GM19372 (cell line): ENCODE results near the gene LIF.
"Not testable (repeated sequence)": the region's sequence is repeated elsewhere in the genome, so short reads cannot be mapped to it uniquely, and the experiment has no call there.

ENCODE experiments used
- ATAC-seq: cut with Tn5 transposase; IDR thresholded peaks from one replicate; pipeline ENCODE4 v1.9.1; 2021; ENCODE audit warnings: mild to moderate bottlenecking, low read depth, moderate library complexity; ENCODE audit not compliant: unreplicated experiment

LIF gene

DNA sequence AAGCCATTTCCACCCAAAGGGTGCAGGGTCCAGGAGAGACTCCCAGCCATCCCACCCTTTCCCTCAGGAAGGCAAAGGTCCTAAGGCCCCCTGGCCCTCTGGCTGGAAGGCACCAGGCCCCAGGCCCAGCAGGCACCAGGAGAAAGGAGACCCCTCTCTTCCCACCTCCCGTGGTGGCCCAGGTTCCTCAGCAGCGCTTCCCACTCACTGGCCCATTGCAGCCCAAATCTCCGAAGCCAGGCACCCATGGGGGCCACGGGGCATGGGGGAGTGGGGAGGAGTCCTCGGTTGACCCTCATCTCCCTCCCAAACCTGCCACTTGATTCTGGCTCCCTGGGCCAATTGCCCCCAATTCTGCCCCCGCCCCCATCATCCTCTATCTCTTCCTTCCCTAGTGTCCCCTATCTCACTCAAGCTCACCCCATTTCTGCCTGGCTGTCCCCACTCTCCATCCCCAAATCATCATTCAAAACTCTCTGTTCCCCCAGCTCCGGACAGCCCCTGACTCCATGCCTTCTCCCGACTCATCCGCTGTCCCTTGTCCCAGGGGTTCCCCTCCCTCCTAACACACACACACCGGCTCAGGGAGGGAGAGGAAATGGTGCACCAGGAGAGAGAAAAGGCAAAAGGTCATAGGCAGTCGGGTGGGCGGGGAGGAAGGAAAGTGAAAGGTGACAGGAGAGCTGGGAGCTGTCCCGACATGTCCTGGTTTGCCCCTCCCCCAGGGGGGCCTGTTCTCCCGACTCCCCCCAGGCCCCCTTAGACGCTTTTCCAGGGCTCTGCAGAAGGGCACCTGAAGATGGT lies 1.2 kb downstream of the LIF start:
- no peak for ATAC-seq

DNA sequence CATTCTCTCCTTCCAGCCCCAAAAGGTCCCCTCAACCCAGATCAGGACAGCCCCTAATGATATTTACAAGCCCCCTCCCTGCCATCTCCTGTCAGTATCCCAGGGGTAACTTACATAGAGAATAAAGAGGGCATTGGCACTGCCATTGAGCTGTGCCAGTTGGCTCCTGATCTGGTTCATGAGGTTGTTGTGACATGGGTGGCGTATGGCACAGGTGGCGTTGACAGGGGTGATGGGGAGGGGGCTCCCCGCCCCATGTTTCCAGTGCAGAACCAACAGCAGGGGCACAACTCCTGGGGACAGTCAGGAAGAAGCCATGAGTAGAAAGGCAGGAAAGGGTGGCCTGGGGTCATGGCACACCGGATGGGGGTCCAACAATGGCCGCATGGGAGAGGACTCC lies 1.9 kb downstream of the LIF start:
- no peak for ATAC-seq

DNA sequence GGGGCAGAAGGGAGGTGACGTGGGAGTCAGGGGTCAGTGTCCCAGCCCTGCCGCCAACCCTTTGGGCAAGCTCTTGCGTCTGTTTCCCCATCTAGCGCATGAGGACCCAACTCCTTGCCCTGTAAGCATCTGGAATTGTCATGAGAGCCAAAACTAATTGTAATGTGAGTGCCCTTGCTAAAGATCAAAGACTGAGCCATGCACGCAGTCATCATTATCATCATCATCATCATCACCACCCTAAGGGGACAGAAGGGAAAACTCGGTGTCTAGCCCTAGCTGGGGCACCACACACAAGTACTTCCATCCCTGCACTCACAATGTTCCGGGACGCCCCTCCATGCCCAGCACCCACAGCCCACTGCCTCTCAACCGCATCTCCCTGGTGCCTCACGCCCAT lies 2.5 kb downstream of the LIF start:
- ATAC-seq = no peak

DNA sequence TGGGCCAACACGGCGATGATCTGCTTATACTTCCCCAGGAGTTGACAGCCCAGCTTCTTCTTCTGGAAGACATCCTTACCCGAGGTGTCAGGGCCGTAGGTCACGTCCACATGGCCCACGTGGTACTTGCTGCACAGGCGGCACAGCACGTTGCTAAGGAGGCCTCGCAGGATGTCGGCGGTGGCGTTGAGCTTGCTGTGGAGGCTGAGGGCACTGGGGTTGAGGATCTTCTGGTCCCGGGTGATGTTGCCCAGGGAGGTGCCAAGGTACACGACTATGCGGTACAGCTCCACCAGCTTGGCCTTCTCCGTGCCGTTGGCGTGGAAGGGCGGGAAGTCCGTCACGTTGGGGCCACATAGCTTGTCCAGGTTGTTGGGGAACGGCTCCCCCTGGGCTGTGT lies 2.9 kb downstream of the LIF start:
- ATAC-seq = no peak

DNA sequence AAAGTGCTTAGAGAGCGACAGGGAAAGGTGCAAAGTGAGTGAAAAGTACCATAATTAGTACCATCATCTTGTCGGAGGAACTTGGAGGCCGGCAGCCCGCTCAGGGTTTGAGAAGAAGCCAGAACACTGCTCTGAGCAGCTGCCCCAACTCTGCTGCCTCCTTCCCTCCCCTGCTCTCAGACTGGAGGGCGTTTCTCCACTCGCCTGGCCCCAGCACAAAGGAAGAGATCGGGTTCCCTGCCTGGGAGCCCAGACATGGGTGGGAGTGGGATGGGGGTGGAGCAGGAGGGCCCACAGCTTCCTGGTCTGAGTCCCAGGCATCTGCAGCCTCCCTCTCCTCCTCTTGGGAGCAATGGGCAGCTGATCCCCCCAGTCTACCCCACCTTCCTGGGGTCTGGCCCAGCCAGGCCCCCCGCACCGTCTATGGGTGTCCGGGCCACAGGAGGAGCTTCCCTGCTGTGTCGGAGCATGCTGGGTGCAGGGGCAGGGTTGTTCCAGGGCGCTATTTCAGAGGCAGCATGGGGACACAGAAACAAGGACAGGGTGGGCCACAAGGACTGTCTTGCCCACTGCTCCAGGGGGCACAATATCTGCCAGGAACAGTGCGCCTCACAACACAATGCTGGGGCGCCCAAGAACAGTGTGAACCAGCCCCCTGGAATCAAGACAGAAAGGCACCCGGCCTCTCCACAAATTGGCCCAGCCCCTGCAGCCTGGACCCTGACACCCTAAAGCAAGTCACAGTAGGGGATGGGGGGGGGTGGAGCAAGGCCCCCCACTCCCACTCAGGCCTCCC lies 4.8 kb downstream of the LIF start:
- no peak for ATAC-seq

DNA sequence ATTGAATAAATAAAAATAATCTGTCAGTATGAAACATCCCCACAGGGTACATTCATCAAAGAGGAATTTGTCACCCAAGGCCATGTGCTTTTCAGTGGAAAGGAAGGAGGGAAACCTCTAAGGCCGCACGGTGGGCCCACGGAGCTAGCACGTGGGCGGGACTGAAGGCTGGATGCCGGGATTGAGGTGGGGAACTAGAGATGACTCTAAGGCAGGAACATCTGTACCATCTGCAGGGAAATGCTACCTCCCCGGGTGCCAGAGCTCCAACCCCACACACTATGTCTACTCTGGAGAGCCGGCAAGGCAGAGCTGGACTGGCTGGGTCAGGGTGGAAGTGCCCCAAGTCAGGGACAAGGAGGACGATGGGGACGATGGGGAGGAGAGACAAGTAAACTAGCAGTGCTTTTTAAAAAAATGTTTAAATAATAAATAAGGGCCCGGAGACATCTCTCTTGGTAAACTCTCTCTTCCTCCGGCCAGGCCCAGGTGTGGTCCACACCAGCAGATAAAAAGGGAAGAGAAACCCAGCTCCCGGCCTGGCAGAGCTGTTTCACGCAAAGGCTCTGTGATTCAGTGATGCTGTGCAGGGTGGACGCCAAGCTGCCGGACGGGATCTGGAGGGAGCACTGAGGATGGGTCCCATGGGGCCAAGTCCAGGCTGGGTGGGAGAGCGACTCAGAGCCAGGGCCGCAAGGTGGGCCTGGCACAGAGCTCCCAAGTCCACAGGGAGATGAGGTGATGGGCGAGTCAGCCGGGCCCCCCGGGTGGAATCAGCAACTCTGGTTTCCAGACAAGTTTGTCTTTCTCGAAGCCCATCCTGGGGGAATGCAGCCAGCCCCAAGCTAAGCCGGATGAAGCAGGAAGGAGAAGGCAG lies 5.8 kb downstream of the LIF start:
- ATAC-seq = no peak

DNA sequence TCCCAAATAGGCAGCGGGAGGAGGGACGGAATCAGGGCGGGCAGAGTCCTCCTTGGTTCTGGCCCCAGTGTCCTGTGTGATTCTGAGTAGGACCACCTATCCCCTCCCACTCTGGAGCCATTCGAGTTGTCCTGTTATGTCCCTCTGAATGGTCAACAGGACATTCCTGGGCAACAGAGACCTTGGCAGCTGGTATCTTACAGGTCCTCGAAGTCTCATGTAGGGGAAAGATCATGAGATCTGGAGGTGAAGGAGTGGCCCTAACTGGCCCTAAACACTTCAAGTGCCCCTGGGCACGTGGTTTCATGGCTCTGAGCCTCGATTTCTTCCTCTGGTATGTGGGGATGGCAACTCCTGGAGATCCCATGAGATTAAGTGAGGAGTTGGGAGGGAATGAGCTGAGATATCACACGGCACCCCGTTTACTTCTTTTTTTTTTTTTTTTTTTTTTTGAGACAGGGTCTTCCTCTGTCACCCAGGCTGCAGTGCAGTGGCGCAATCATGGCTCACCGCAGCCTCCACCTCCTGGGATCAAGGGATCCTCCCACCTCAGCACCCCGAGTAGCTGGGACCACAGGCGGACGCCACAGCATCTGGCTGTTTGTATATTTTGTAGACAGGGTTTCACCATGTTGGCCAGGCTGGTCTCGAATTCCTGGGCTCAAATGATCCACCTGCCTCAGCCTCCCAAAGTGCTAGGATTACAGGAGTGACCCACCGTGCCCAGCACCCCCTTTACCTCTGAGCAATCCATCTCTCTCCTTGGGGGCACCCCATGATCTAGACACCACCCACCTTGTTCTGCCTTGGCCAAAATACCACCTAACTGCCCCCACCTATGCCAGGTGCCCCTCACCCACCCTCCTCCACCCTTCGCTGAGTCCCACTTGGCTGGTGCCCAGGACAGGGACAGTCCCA lies 6.8 kb downstream of the LIF start:
- ATAC-seq = no peak

DNA sequence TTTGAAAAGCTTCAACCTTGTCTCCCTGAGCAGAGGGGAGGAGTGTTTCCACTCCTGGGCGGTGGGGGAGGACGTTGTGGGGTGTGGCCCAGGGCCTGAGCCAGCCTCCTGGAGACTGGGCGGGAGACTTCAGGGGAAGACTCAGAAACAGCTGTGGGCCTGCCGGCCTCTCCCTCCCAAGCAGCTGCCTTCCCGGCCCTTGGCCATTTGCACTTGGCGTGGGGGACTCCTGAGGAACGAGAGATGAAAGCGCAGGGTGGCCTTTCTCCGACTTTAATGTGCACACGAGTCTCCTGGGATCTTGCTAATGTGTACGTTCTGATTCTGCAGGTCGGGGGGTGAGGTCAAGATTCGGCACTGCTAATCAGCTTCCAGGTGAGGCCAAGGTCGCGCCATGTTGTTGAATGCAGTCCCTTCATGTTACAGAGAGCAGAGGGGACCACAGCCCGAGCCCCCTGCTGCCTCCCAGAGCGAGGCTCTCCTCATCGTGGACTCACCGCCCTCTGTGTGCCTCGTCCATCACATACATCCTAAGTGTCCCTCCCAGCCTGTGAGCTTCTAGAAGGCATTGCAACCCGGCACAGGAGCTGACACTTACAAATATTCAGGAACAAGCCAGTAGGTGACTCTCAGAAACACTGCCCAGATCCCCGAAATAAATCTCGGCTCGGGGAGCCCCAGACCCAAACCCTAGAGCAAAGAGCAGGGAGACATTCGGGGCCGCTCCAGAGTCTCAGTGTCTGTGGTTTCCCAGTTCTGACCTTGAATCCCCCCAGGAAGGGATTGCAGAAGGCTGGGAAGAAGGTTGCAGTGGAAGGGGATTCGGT lies 7.7 kb downstream of the LIF start:
- no peak for ATAC-seq

DNA sequence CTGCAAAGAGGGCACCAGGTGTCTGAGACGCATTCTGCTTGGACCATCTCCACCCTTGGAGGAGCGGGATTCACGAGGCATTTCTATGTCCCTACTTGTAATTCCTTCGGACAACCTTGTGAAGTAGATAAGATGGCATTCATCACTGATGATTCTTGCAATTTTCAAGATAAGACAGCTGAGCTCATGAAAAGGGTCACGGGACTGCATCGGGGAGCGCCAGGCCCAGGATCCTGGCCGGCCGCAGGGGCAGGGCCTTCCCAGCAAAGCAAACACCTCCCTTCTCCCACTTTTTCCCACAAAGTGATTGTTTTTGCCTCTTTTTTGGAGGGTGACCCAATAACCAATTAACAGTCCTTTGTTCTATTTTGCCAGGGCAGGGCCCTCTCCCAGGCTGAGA lies 8.4 kb downstream of the LIF start:
- ATAC-seq = no peak

DNA sequence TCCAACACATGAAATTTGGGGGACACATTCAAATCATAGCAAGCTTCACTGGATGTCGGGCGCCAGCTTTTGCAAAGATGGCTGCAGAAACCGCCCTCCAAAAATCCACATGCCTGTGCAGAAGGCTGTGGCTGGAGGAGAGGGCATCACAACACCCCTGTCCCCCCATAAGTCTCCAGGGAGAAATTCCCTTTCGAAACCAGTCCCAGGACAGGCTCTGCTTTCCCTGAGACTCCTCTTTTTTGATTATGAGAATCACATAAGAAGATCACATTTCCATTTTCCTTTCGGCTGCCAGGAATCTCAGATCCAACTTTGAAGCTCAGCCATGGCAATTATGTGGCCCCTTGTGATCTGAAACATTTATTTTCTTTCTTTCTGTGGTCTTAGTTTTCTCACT lies 9.7 kb downstream of the LIF start:
- no peak for ATAC-seq

DNA sequence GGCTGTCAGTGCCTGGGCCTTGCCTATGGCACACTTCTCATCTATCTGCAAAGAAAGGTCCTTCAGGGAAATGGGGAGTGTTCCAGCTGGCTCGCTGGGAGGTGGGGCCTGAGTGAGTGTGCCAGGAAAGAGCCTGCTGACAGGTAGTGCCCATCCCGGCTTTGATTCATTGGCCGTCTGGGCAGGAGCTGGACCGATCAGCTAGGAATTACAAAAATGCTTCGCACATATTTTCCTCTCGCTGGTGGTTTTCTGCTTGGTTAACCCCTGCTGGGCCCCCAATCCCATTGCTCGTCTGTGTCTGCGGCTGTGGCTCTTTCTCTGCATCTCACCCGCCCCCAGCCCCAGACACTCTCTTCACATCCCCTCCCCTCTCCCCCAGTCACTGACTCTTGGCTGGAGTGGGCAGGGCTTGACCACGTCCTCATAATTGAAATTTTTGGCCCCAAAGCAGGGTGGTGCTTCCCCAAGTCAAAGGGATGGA lies 10.8 kb downstream of the LIF start:
- no peak for ATAC-seq

DNA sequence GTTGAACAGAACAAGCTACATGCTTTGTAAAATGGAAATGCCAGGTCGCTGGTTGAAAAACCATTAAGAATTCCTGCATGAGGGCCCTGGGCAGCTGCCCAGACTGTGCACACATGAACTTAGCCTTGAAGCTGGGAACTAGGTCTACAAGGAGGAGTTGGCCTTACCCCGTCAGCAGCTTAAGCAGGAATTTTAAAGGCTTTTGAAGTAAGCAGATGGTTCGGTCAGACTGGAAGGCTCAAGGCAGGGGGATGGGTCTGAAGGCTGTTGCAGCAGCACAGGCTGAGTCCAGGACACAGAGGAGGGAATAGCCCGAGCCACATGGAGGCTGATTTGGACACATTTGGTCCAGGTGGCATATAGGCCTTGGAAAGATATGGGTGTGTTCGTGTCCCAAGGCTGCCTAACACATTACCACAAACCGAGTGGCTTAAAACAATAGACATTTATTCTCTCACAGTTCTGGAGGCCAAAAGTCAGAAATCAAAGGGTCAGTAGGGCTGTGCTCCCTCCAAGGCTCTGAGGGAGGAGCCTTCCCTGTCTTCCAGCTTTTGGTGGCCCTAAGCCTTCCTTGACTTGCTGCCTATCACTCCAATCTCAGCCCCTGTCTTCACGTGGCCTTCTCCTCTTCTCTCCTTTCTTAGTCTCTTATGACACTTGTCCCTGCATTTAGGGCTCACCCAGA lies 11.6 kb downstream of the LIF start:
- no peak for ATAC-seq

DNA sequence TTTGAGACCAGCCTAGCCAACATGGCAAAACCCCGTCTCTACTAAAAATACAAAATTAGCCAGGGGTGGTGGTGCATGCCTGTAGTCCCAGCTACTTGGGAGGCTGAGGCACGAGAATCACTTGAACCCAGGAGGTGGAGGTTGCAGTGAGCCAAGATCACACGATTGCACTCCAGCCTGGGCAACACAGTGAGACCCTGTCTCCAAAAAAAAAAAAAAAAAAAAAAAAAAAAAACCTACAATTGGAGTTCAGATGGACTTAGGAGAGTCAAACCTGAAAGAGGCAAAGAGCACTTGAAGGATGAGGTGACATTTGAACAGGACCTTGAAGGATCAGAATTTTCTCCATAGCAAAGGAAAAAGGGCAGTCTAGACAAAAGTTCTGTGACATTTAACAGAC lies 12.2 kb downstream of the LIF start:
- ATAC-seq = not testable (repeated sequence)

DNA sequence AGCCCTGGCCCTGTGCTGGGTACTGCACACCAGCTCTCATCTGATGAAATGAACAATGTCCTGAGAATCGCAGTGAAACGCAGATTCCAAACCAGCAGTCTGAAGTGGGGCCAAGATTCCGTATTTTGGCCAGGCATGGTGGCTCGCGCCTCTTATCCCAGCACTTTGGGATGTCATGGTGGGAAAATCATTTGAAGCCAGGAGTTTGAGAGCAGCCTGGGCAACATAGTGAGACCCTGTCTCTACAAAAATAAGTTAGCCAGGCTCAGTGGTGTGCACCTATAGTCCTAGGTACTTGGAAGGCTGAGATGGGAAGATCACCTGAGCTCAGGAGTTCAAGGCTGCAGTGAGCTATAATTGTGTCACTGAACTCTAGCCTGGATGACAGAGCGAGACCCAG lies 13.0 kb downstream of the LIF start:
- no peak for ATAC-seq

DNA sequence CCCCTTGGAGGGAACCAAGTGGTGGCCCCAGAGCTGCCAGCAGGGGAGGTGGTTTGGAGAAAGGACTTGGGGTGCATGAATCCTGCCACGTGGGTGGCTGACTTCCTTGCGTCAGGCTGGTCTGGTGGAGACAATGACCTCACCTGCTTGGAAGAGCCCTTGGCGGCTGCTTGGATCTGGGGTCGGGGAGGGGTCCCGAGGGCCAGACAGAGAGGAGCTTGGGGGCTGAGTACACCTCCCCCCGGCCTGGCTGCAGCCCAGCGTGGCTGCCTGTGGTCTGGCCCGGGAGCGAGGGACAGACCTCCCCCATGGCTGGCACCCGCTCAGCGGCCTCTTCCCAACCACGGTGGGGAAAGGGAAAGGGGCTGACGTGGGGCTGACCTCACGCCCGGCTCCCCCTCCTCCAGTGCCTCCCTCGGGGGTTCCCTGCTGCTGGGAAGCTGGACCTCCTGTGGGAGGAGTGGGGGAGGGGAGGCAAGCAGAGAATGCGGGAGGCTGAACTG lies 13.8 kb downstream of the LIF start:
- ATAC-seq = no peak

DNA sequence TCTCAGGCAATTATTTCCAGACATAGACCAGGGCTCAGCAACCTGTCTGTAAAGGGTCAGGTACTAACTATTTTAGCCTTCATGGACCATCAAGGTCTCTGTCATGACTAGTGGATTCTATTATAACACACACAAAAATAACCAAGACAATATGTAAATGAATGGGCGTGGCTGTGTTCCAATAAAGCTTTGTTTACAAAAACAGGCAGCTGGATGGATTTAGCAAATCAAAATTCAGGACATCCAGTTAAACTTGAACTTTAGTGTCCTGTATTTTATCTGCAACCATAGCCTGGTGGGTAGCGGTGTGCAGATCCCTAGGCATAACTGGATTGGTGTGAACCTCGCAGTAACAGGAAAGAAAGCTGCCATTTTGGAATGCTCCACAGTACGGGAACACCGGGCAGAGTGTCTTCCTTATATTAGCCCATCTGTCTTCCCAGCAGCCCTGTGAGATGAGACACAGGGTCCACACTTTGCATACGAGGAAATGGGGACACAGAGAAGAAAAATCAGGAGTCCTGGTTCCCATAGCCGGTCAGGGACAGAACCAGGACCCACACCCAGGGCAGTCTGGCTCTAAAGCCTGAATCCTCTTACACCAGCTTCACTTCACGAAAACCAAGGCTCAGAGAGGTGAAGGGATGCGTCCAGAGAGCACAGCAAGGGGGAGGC lies 15.6 kb downstream of the LIF start:
- no peak for ATAC-seq

DNA sequence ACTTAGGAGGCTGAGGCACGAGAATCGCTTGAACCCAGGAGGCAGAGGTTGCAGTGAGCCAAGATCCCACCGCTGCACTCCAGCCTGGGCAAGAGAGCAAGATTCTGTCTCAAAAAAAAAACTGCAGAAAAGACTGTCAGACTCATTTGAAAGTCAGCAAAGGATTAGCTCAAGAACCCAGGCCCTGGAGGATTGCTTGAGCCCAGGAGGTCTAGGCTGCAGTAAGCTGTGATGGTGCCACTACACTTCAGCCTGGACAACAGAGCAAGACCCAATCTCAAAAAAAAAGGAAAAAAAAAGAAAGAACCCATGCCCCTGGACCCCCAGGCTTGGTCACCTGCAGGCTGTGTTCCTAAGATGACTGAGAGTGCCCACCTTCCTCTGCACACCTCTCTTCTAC lies 16.2 kb downstream of the LIF start:
- no peak for ATAC-seq
